DOHH2 (cell line): ENCODE data around the gene HDAC10.

ENCODE experiments used
- H3F3A ChIP-seq: fragments of 200-600 bp; sonication (generic), shearing (Covaris generic); 2 replicates; pipeline ENCODE4 v1.6.0; 2016; ENCODE audit warnings: antibody characterized with exemption, mild to moderate bottlenecking; ENCODE audit not compliant: control insufficient read depth, insufficient read depth
- H3K27ac ChIP-seq: fragments of 200-600 bp; sonication (generic); 2 replicates; pipeline ENCODE4 v1.5.1; 2014; ENCODE audit warnings: low read depth, mild to moderate bottlenecking, low read length, moderate library complexity
- H3K27me3 ChIP-seq: fragments of 200-600 bp; sonication (generic); 2 replicates; pipeline ENCODE4 v1.6.1; 2014; ENCODE audit warnings: mild to moderate bottlenecking, low read length, mixed read lengths; ENCODE audit not compliant: control insufficient read depth
- H3K36me3 ChIP-seq: fragments of 200-600 bp; sonication (generic); 2 replicates; pipeline ENCODE4 v1.6.1; 2014; ENCODE audit warnings: mild to moderate bottlenecking, low read length, moderate library complexity, mixed read lengths; ENCODE audit not compliant: control insufficient read depth
- H3K4me1 ChIP-seq: fragments of 200-600 bp; sonication (generic); 2 replicates; pipeline ENCODE4 v1.6.1; 2014; ENCODE audit warnings: mild to moderate bottlenecking, low read length, mixed read lengths; ENCODE audit not compliant: control insufficient read depth
- H3K4me2 ChIP-seq: fragments of 200-600 bp; sonication (generic); 2 replicates; pipeline ENCODE4 v1.6.0; 2014; ENCODE audit warnings: mild to moderate bottlenecking, low read length, moderate library complexity
- H3K4me3 ChIP-seq: fragments of 200-600 bp; sonication (generic); 2 replicates; pipeline ENCODE4 v1.5.1; 2014; ENCODE audit warnings: mild to moderate bottlenecking, low read length, mixed read lengths
- H3K79me2 ChIP-seq: fragments of 200-600 bp; sonication (generic); 2 replicates; pipeline ENCODE4 v1.6.1; 2014; ENCODE audit warnings: mild to moderate bottlenecking, low read length, mixed read lengths; ENCODE audit not compliant: control insufficient read depth
- H3K9me2 ChIP-seq: fragments of 200-600 bp; sonication (generic); replicated peaks from 2 replicates; pipeline ENCODE4 v1.6.1; 2014; ENCODE audit warnings: mild to moderate bottlenecking, low read length, mixed read lengths; ENCODE audit not compliant: control insufficient read depth
- H3K9me3 ChIP-seq: fragments of 200-600 bp; sonication (generic); 2 replicates; pipeline ENCODE4 v1.6.1; 2014; ENCODE audit warnings: antibody characterized with exemption, low read length, mixed read lengths; ENCODE audit not compliant: control insufficient read depth, insufficient read depth
- H4K20me1 ChIP-seq: fragments of 200-600 bp; sonication (generic); 2 replicates; pipeline ENCODE4 v1.6.0; 2014; ENCODE audit warnings: low read depth, mild to moderate bottlenecking, antibody characterized with exemption, low read length, moderate library complexity; ENCODE audit not compliant: control insufficient read depth, insufficient read depth
- EZH2phosphoT487 ChIP-seq: fragments of 200-600 bp; sonication (generic); IDR thresholded peaks from 2 replicates; pipeline ENCODE4 v1.6.1; 2017; ENCODE audit warnings: borderline replicate concordance, mild to moderate bottlenecking, antibody characterized with exemption, low read length, moderate library complexity, mixed read lengths
- TF ChIP-seq, protein P1 (sequence below): fragments of 200-600 bp; sonication (generic); IDR thresholded peaks from one replicate; pipeline ENCODE4 v1.5.1; 2014; ENCODE audit warnings: antibody characterized with exemption, mild to moderate bottlenecking, low read depth, low read length; ENCODE audit not compliant: poor library complexity, severe bottlenecking

The HDAC10 gene

DNA sequence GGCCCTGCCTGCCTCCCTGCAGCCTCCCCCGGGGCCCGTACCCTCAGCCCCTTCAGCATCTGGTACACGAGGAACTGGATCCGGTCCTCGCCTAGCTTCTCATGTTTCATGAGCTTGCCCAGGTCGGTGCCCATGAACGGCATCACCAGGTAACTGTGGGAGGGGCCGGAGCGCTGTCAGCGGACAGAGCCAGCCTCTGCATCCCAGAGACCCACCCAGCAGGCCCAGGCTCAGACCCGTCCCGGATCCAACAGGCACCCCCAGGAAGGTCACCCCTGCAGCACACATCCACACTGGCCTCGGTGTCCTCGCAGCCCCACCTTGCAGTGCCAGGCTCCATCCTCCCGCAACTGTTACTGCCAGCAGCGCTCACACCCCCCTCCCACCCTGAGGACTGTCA lies 6.0 kb upstream of the HDAC10 start:
- H3K36me3 ChIP-seq, result peaks cover 48% of the 10 kb centered on the region
- no peaks in the 10 kb centered on the region for H3K9me2 ChIP-seq
- no peak overlapping the region for H3K27ac ChIP-seq
- H3F3A ChIP-seq, result peaks cover 4% of the 10 kb centered on the region
- peaks cover 30% of the 10 kb centered on the region for H3K79me2 ChIP-seq
- no peaks in the 10 kb centered on the region for H3K27me3 ChIP-seq
- no peaks in the 10 kb centered on the region for H4K20me1 ChIP-seq
- no peak overlapping the region for H3K4me2 ChIP-seq
- no peaks in the 10 kb centered on the region for H3K9me3 ChIP-seq
- TF ChIP-seq EZH2phosphoT487, result no peak
- TF ChIP-seq, protein P1, sequence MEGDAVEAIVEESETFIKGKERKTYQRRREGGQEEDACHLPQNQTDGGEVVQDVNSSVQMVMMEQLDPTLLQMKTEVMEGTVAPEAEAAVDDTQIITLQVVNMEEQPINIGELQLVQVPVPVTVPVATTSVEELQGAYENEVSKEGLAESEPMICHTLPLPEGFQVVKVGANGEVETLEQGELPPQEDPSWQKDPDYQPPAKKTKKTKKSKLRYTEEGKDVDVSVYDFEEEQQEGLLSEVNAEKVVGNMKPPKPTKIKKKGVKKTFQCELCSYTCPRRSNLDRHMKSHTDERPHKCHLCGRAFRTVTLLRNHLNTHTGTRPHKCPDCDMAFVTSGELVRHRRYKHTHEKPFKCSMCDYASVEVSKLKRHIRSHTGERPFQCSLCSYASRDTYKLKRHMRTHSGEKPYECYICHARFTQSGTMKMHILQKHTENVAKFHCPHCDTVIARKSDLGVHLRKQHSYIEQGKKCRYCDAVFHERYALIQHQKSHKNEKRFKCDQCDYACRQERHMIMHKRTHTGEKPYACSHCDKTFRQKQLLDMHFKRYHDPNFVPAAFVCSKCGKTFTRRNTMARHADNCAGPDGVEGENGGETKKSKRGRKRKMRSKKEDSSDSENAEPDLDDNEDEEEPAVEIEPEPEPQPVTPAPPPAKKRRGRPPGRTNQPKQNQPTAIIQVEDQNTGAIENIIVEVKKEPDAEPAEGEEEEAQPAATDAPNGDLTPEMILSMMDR, result no peak
- H3K4me1 ChIP-seq, result peaks cover 15% of the 10 kb centered on the region
- no peak overlapping the region for H3K4me3 ChIP-seq

DNA sequence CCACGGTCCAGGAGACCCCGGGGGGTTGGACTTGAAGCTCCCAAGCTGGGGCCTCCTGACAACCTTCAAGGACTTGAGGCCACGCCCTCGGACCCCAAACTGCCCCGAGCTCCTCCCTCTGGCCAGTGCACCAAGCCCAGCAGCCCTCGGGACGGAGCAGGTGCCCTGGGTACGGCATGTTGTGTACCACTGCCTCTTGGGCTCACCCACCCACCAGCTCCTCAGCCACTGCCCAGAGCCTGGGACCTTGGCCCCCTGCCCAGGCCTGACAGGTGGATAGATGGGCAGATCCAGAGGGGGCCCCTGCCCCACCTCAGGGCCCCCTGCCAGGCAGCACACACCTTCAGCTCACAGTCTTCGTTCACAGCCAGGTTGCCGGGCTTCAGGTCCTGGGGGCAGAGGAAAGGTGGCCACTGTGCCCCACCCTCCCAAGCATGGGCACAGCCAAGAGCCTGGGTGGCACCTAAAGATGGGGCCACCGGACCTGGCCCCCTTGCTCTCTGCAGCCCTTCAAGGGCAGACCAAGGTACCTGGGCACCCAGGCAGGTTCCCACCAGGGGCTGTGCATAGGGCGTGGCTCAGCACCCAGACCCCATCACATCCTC lies 5.3 kb upstream of the HDAC10 start:
- peaks cover 48% of the 10 kb centered on the region for H3K36me3 ChIP-seq
- H3K4me1 ChIP-seq, result peaks cover 18% of the 10 kb centered on the region
- H3K27ac ChIP-seq, result no peak overlapping the region
- H3F3A ChIP-seq, result peaks cover 7% of the 10 kb centered on the region
- no peaks in the 10 kb centered on the region for H3K27me3 ChIP-seq
- H3K9me2 ChIP-seq, result no peaks in the 10 kb centered on the region
- no peaks in the 10 kb centered on the region for H3K9me3 ChIP-seq
- no peak overlapping the region for H3K4me2 ChIP-seq
- H3K4me3 ChIP-seq, result no peak overlapping the region
- H4K20me1 ChIP-seq, result no peaks in the 10 kb centered on the region
- H3K79me2 ChIP-seq, result peaks cover 27% of the 10 kb centered on the region
- TF ChIP-seq EZH2phosphoT487, result no peak
- TF ChIP-seq, protein P1, result no peak

DNA sequence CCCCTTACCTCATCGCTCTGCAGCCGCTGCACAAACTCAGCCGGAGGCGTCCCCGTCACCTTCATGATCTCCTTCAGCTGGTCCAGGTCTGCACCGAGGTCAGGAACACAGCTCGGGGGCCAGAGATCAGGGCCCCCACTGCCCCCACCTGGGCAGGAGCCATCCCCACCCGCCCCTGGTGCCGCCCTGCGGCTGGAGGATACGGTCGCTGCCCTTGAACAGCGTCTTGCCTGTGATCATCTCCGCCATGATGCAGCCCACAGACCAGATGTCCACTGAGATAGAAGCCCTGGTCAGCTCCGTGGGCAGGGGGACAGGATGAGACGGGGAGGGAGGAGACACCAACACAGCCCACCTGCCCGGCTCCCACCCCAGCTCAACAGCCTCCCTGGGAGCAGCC lies 4.5 kb upstream of the HDAC10 start:
- TF ChIP-seq, protein P1, result no peak
- no peak for TF ChIP-seq EZH2phosphoT487
- Histone ChIP-seq H3K4me2 (no peak overlapping the region), H3F3A (peaks cover 7% of the 10 kb centered on the region), H3K4me1 (peaks cover 19% of the 10 kb centered on the region), H4K20me1 (no peaks in the 10 kb centered on the region), H3K27ac (no peak overlapping the region), H3K9me2 (no peaks in the 10 kb centered on the region), H3K4me3 (no peak overlapping the region), H3K27me3 (no peaks in the 10 kb centered on the region), H3K79me2 (peaks cover 25% of the 10 kb centered on the region), H3K36me3 (peaks cover 48% of the 10 kb centered on the region), H3K9me3 (no peaks in the 10 kb centered on the region)
